Skeletal muscle tissue (tissue), 4 donors: ENCODE data around the gene PLXND1. TPM values are rescaled to one million over a fixed set of nuclear protein-coding genes. Genes with fewer than 3 reads are reported as not detected.
A peak's percentile ranks its signal among the peaks of the same experiment; 100 is the strongest.

ENCODE experiments used
- H3K27ac ChIP-seq: one replicate; pipeline ENCODE4 v1.7.0; 2013; ENCODE audit warnings: mild to moderate bottlenecking, low read depth, low read length, inconsistent platforms
- H3K27me3 ChIP-seq, 3 donors: one replicate each; pipeline ENCODE4 v1.7.0; 2013; ENCODE audit warnings: low read length in 3 of 3; ENCODE audit not compliant: control insufficient read depth in 3 of 3, insufficient read depth in 3 of 3
- H3K36me3 ChIP-seq, 3 donors: one replicate each; pipeline ENCODE4 v1.7.0; 2013; ENCODE audit warnings: low read length in 3 of 3; ENCODE audit not compliant: control insufficient read depth in 3 of 3, insufficient read depth in 3 of 3
- H3K4me1 ChIP-seq, 3 donors: one replicate each; pipeline ENCODE4 v1.7.0; 2013; ENCODE audit warnings: low read length in 3 of 3, mild to moderate bottlenecking in 3 of 3; ENCODE audit not compliant: control insufficient read depth in 3 of 3, insufficient read depth in 3 of 3
- H3K4me3 ChIP-seq, 3 donors: one replicate each; pipeline ENCODE4 v1.7.0; 2013; ENCODE audit warnings: low read length in 3 of 3
- H3K9ac ChIP-seq, 3 donors: one replicate each; pipeline ENCODE4 v1.7.0; 2013; ENCODE audit warnings: low read length in 3 of 3, mild to moderate bottlenecking in 3 of 3, moderate library complexity in 2 of 3, low read depth in 1 of 3
- H3K9me3 ChIP-seq, 3 donors: one replicate each; pipeline ENCODE4 v1.7.0; 2013; ENCODE audit warnings: low read length in 3 of 3; ENCODE audit not compliant: control insufficient read depth in 3 of 3
- total RNA-seq: library from RNA; depleted of rRNA; stranded (reverse); fragments of >200 nt; gene quantifications from one replicate; pipeline ENCODE4 v1.2.3, GENCODE V29; 2014
- donor health status: Osteomylitis.

PLXND1 gene
- total RNA-seq, 1 donor from 2014 or later = 92.4 TPM

DNA sequence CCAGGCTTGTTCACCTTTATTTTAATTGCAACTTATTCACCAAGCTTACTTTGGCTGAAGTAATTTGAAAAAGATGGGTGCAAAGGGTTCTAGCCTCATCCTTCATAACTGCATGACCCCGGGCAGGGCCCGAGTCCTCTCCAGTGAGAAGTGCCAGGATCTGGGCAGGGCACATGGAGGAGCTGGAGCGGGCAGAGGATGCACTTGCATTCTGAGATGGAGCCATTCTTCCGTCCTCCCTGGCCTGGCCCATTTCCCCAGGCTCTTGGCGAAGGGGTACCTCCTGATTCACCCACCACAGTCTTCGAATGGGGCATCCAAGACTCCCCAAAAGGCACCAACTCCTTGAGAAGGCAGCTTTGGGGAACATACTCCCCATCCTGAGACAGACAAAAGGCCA, 22.5 kb upstream of the PLXND1 start:
- H3K4me3 ChIP-seq = no peak overlapping the region
- H3K27ac ChIP-seq = no peak overlapping the region
- no peaks in the 10 kb centered on the region for H3K9me3 ChIP-seq
- H3K9ac ChIP-seq = no peak overlapping the region
- H3K4me1 ChIP-seq = peaks cover 33 to 37% (median 35%) of the 10 kb centered on the region in 3 donors
- no peaks in the 10 kb centered on the region for H3K36me3 ChIP-seq
- no peaks in the 10 kb centered on the region for H3K27me3 ChIP-seq

- H3K4me3 ChIP-seq = peak overlapping the region; percentile 77 to 88 (median 85)
- H3K27me3 ChIP-seq = no peaks in the 10 kb centered on the region
- peak overlapping the region; percentile 88 to 91 (median 89) for H3K9ac ChIP-seq
- peaks cover 40 to 44% (median 43%) of the 10 kb centered on the region in 3 donors for H3K4me1 ChIP-seq
- peak overlapping the region; percentile 95 for H3K27ac ChIP-seq
- H3K36me3 ChIP-seq = no peaks in the 10 kb centered on the region
- no peaks in the 10 kb centered on the region for H3K9me3 ChIP-seq
Measured at GRCh38 chr3:129628169-129628522, 21.7 kb upstream of the PLXND1 start.

GRCh38 chr3:129627350-129628168, 21.1 kb upstream of the PLXND1 start:
- Histone ChIP-seq H3K27me3 (no peaks in the 10 kb centered on the region), H3K36me3 (no peaks in the 10 kb centered on the region), H3K27ac (peak overlapping the region; percentile 95), H3K9ac (peak overlapping the region; percentile 88 to 91 (median 89)), H3K9me3 (no peaks in the 10 kb centered on the region), H3K4me3 (peak overlapping the region; percentile 77 to 88 (median 85)), H3K4me1 (peaks cover 46 to 50% (median 49%) of the 10 kb centered on the region in 3 donors)

GRCh38 chr3:129626744-129627349, 20.4 kb upstream of the PLXND1 start:
- Histone ChIP-seq H3K27ac (peak overlapping the region; percentile 95), H3K9me3 (no peaks in the 10 kb centered on the region), H3K4me1 (peaks cover 51 to 55% (median 54%) of the 10 kb centered on the region in 3 donors), H3K4me3 (peak overlapping the region; percentile 77 to 88 (median 85)), H3K36me3 (no peaks in the 10 kb centered on the region), H3K9ac (peak overlapping the region; percentile 88 to 91 (median 89)), H3K27me3 (no peaks in the 10 kb centered on the region)

DNA sequence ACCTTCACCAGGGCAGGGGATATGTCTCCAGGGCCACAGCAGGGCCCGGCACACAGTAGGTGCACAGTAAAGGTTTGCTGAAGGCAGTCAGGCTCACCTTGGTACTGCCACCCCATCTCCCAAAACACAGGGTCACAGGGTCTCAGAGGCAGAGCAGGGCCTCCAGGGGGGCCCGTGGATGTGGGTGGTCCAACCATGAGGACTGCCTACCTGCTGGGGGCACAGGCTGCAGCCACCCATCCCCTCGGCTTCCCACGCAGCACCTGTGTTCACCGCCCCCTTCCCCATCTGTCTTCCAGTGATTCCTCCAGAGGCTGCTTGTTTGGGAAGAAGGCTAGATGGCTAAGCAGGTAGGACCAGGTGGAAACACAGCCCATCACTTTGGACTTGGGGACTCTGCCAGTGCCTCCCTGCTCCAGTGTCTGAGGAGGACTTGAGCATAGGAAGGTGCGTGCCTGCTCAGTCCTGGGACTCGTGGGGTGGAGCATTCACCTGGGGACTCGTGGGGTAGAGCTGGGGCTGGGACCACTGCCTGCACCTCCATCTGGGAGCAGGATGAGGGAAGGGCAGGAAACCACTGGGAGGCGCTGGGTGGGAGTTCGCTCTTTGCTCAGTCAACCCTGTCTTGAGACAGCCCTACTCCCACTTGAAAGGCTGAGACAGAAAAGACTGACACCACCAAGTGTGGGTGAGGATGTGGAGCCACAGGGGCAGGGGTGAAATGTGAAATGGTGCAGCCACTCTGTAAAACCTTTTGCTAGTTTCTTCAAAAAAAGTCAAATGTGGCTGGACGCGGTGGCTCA, 18.8 kb upstream of the PLXND1 start:
- Histone ChIP-seq H3K4me3 (no peak overlapping the region), H3K27ac (peak overlapping the region; percentile 95), H3K27me3 (no peaks in the 10 kb centered on the region), H3K9me3 (no peaks in the 10 kb centered on the region), H3K36me3 (no peaks in the 10 kb centered on the region), H3K9ac (peak overlapping the region in 2 of 3 donors; percentile 54 to 57), H3K4me1 (peaks cover 57 to 61% (median 58%) of the 10 kb centered on the region in 3 donors)

DNA sequence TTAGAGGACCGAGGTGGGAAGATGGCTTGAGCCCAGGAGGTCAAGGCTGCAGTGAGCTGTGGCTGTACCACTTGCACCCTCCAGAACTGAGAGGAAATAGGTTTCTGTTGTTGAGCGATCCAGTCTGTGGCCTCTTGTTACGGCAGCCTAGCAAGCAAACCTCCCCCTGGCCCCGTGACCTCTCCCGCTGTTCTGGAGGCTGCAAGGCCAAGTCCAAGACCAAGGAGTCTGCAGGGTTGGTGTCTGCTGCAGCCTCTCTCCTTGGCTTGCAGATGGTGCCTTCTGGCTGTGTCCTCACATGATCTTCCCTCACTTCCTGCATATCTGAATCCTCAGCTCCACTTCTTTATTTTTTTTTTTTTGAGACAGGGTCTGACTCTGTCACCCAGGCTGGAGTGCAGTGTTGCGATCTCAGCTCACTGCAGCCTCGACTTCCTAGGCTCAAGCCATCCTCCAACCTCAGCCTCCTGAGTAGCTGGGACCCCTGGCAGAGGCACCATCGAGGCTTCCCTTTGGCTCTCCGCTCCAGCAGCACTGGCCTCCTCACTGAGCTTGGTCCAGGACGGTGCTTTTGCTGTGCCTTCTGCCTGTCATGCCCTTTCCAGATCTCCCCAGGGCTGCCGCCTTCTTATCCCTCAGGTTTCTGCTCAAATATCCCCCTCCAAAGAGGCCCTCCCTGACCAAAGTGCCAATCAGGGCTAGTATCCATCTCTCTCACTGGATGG, 18.0 kb upstream of the PLXND1 start:
- H3K4me1 ChIP-seq = peaks cover 58 to 64% (median 60%) of the 10 kb centered on the region in 3 donors
- H3K9me3 ChIP-seq = no peaks in the 10 kb centered on the region
- peak overlapping the region; percentile 95 for H3K27ac ChIP-seq
- H3K4me3 ChIP-seq = no peak overlapping the region
- H3K36me3 ChIP-seq = no peaks in the 10 kb centered on the region
- H3K9ac ChIP-seq = peak overlapping the region in 2 of 3 donors; percentile 16 to 57
- H3K27me3 ChIP-seq = no peaks in the 10 kb centered on the region

DNA sequence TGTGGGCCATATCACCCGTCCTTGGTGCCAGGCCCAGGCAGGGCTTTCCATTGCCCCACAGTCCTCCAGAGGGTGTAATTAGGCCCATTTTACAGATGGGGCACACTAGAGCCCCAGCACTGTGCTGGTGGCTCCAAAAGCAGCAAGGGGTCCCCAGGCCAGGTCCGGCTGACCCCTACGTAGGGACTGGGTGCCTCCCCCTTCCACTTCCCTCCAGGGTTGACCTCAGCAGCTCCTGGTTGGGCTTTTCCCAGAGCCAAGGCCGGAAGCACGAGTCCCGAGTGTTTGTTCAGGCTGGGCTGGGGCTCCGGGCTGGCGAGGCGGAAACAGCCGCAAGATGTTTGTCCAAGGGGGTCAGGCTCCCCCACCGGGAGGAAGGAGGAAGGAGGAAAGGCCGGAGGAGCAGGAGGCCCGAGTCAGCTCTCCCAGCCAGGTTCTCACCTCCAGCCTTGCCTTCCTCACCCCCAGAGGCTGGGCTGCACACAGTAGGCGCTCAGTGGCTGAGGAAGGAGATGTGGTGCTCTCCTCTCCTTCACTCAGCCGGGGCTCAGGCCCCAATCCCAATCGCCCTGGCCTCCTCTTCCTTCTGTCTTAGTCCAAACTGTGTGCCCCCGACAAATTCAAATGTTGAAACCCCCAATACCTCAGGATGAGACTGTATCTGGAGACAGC, 17.1 kb upstream of the PLXND1 start:
- H3K27ac ChIP-seq = peak overlapping the region; percentile 84
- H3K9ac ChIP-seq = peak overlapping the region in 2 of 3 donors; percentile 8 to 33
- peaks cover 64 to 73% (median 67%) of the 10 kb centered on the region in 3 donors for H3K4me1 ChIP-seq

DNA sequence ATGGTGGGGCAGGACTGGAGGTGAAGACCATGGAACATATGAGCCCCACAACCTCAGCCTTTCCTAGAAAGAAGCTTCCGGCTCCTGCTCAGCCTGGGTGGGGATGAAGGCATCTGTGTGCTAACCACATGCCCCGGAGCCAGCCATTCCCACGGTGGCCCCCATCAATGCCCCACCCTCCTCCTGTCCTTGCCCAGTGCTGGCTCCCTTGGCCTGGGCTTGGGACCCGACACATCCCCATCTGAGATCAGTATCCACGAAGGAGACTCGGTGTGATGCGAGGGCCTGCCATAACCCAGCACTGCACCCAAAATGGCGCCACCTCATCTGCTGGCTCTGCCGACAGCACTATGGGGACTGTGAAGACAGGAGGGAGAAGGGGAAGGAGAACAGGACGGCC, 16.5 kb upstream of the PLXND1 start:
- Histone ChIP-seq H3K27me3 (peaks cover 0 to under 1% (median 0%) of the 10 kb centered on the region in 3 donors), H3K27ac (peak overlapping the region; percentile 84), H3K4me3 (peak overlapping the region in 1 of 3 donors; percentile 6), H3K4me1 (peaks cover 60 to 73% (median 70%) of the 10 kb centered on the region in 3 donors), H3K36me3 (no peaks in the 10 kb centered on the region), H3K9me3 (no peaks in the 10 kb centered on the region), H3K9ac (peak overlapping the region in 2 of 3 donors; percentile 8 to 33)

More for the DNA sequence above, 17.1 kb upstream of the PLXND1 start:
- H3K36me3 ChIP-seq = no peaks in the 10 kb centered on the region
- H3K4me3 ChIP-seq = peak overlapping the region in 1 of 3 donors; percentile 35
- H3K9me3 ChIP-seq = no peaks in the 10 kb centered on the region
- H3K27me3 ChIP-seq = no peaks in the 10 kb centered on the region
